Glutamatergic neuron (in vitro differentiated cells): ENCODE data around the gene MAP3K15. TPM values are rescaled to one million over a fixed set of nuclear protein-coding genes. Genes with fewer than 3 reads are reported as not detected.

Experiments used
- DNase-seq: peaks from one replicate; pipeline ENCODE4 v3.0.0; 2022
- H3K27ac Mint-ChIP-seq: one replicate; pipeline ENCODE4 v1.8.0; 2020; ENCODE audit warnings: mild to moderate bottlenecking, mixed read lengths, inconsistent platforms; ENCODE audit not compliant: unreplicated experiment
- H3K27me3 Mint-ChIP-seq: one replicate; pipeline ENCODE4 v1.8.0; 2020; ENCODE audit warnings: mild to moderate bottlenecking, moderate library complexity, mixed read lengths, inconsistent platforms; ENCODE audit not compliant: unreplicated experiment
- H3K36me3 Mint-ChIP-seq: one replicate; pipeline ENCODE4 v1.8.0; 2020; ENCODE audit warnings: mild to moderate bottlenecking, mixed read lengths, inconsistent platforms; ENCODE audit not compliant: unreplicated experiment
- H3K4me1 Mint-ChIP-seq: one replicate; pipeline ENCODE4 v1.8.0; 2020; ENCODE audit warnings: mild to moderate bottlenecking, low read depth, mixed read lengths, inconsistent platforms; ENCODE audit not compliant: unreplicated experiment
- H3K4me3 Mint-ChIP-seq: one replicate; pipeline ENCODE4 v1.8.0; 2020; ENCODE audit warnings: mild to moderate bottlenecking, mixed read lengths, inconsistent platforms; ENCODE audit not compliant: unreplicated experiment
- H3K9me3 Mint-ChIP-seq: one replicate; pipeline ENCODE4 v1.8.0; 2020; ENCODE audit warnings: mild to moderate bottlenecking, moderate library complexity, mixed read lengths, inconsistent platforms; ENCODE audit not compliant: unreplicated experiment
- CTCF ChIP-seq: fragments of 200-600 bp; sonication (generic); IDR thresholded peaks from one replicate; pipeline ENCODE4 v1.5.0; 2021; ENCODE audit not compliant: partially characterized antibody, unreplicated experiment
- total RNA-seq: library from RNA; stranded (reverse); fragmentation: NEBNext Ultra II Directional; extraction: Animal tissue kit (Norgen Biotek cat#: 25700); gene quantifications from one replicate; pipeline ENCODE4 v1.2.1, GENCODE V29; 2021; ENCODE audit not compliant: unreplicated experiment

The MAP3K15 gene
- total RNA-seq, 1 donor from 2014 or later: 0.37 TPM

GRCh38 chrX:19349264-19349663, 166.0 kb downstream of the MAP3K15 start:
- no peaks in the 10 kb centered on the region for H3K4me1 Mint-ChIP-seq
- no peaks in the 10 kb centered on the region for H3K36me3 Mint-ChIP-seq
- H3K27ac Mint-ChIP-seq: no peak overlapping the region
- no peaks in the 10 kb centered on the region for H3K9me3 Mint-ChIP-seq
- H3K27me3 Mint-ChIP-seq: no peaks in the 10 kb centered on the region
- DNase-seq: no peak
- no peak overlapping the region for H3K4me3 Mint-ChIP-seq
- TF ChIP-seq CTCF: no peak

- Mint-ChIP-seq H3K4me1 (no peaks in the 10 kb centered on the region), H3K4me3 (no peak overlapping the region), H3K9me3 (peaks cover 2% of the 10 kb centered on the region), H3K27me3 (no peaks in the 10 kb centered on the region), H3K36me3 (no peaks in the 10 kb centered on the region), H3K27ac (no peak overlapping the region)
- DNase-seq: no peak
- no peak for TF ChIP-seq CTCF
Measured at GRCh38 chrX:19347916-19348315, 167.4 kb downstream of the MAP3K15 start.

GRCh38 chrX:19344661-19345060, 170.6 kb downstream of the MAP3K15 start:
- Mint-ChIP-seq H3K36me3 (no peaks in the 10 kb centered on the region), H3K27ac (no peak overlapping the region), H3K4me3 (peak overlapping the region; percentile 86), H3K4me1 (no peaks in the 10 kb centered on the region), H3K27me3 (no peaks in the 10 kb centered on the region), H3K9me3 (peaks cover 3% of the 10 kb centered on the region)
- DNase-seq: no peak
- no peak for TF ChIP-seq CTCF

- Mint-ChIP-seq H3K36me3 (no peaks in the 10 kb centered on the region), H3K9me3 (peaks cover 3% of the 10 kb centered on the region), H3K27me3 (no peaks in the 10 kb centered on the region), H3K4me1 (no peaks in the 10 kb centered on the region), H3K27ac (peak within 1 kb of the TSS; percentile 78), H3K4me3 (peak within 1 kb of the TSS; percentile 86)
- DNase-seq: peak; percentile 92
- no peak for TF ChIP-seq CTCF
Measured at GRCh38 chrX:19343535-19344408, 171.5 kb downstream of the MAP3K15 start, which contains the start of gene PDHA1. Gene PDHA1 (plus strand): TSS chrX:19343927. CDS start chrX:19344038, 111 bp downstream.

- Mint-ChIP-seq H3K27ac (peak overlapping the region; percentile 78), H3K36me3 (no peaks in the 10 kb centered on the region), H3K9me3 (peaks cover 3% of the 10 kb centered on the region), H3K27me3 (no peaks in the 10 kb centered on the region), H3K4me3 (peak overlapping the region; percentile 84), H3K4me1 (no peaks in the 10 kb centered on the region)
- DNase-seq: no peak
- TF ChIP-seq CTCF: no peak
Measured at GRCh38 chrX:19343085-19343534, 172.2 kb downstream of the MAP3K15 start.
